GM21717 (cell line): ENCODE measurements around the gene VSIG10L.

Source experiments
- ATAC-seq: cut with Tn5 transposase; IDR thresholded peaks from one replicate; pipeline ENCODE4 v1.9.1; 2021; ENCODE audit warnings: mild to moderate bottlenecking, moderate library complexity; ENCODE audit not compliant: unreplicated experiment

Gene VSIG10L

GRCh38 chr19:51339313-51339686, 2.6 kb downstream of the VSIG10L start:
- no peak for ATAC-seq

- peak; percentile 57 for ATAC-seq
Measured at GRCh38 chr19:51338563-51339312, 3.2 kb downstream of the VSIG10L start.

DNA sequence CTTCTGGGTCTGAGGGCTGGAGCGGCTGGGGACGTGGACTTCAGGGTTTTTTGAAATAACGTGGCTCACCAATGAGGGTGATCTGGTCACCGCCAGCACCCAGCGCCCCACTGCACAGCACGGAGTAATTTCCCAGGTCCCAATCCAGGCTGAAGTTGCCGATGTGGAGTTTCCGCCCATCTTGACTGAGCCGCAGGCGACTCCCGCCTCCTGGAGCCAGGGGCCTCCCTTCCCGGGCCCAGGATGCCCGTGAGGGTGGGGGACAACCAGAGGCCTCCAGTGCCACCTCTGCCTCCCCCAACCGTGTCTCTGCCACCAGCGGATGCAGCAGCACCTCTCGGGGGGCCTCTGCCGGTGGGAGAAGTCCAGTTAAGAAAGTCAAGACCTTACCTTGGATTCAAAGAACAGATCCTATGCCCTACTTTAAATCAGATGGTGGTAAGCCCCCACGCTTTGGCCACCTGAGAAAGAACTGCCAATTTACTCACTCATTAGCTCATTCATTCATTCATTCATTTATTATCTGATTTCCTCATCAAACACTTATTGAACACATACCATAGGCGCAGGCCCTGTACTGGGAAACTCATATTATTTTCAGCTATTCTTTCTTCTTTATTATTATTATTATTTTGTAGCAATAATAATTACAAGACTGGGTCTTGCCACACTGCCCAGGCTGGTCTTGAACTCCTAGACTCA, 3.9 kb downstream of the VSIG10L start:
- no peak for ATAC-seq

- no peak for ATAC-seq
Measured at GRCh38 chr19:51337141-51337860, 4.6 kb downstream of the VSIG10L start.

DNA sequence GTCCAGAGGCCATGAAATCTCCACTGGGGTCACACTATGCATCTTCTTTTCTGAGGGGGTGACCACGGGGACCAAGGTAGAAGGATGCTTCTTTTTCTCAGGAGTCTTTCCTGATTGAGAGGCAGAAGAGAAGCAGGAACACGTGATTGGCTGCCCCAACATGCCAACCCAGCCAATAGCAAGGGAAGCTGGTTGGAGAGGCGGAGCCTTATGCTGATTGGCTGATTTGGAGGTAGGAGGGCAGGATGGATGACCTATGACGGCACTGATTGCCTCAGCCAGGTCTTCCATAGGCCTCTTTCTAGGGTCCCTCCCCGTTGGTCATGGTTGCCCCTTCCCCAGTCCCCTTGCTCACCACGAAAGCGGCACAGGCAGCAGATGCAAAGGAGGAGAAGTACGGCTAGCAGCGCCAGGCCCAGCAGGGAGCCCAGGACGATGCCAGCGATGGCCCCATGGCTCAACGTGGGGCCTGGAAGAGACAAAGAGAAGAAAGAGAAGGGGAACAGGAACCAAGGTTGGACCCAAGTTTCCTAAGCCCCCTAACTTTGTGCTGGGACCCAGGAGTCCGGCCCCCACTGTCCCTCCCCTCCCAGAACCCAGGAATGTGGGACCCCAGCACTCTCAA, 8.0 kb downstream of the VSIG10L start:
- ATAC-seq = no peak

GRCh38 chr19:51331716-51332115, 10.2 kb downstream of the VSIG10L start:
- no peak for ATAC-seq

- no peak for ATAC-seq
Measured at GRCh38 chr19:51331193-51331592, 10.7 kb downstream of the VSIG10L start.

DNA sequence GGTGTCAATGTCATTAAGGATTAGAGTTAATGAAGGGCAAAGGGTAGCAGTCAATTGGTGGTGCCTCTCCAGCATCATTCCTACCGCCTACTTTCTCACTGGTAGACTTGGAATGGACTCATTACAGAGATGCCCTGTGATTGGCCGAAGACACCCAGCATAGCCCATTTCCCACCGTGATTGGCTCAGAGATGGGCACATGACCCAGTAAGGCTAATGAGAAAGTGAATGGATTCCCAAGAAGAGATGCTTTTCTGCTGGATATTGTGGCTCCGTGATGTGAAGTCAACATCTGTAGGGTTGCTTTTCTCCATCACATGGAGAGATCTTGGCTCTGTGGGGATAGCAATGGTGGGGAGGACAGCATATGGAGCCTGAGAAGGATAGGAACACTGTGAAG, 11.6 kb downstream of the VSIG10L start:
- no peak for ATAC-seq

DNA sequence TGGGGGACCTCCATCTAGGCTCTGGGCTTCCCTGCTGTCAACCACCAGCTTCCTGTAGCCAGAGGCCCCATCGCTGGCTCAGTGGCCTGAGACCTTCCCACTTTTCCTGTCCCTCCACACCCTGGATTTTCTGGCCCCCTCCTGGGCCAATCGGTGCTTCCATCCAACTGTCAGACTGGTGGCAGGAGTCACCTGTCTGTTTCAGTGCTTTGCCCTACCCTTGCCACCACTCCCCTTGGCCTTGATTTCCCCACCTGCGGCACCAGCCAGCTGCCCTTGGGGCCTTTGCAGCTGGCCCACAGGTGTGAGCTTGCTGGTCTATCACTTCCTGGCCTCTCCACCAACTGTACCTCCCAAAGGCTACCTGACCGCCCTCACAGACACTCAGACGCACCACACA, 12.5 kb downstream of the VSIG10L start:
- no peak for ATAC-seq

GRCh38 chr19:51327066-51328001, 14.6 kb downstream of the VSIG10L start:
- ATAC-seq = no peak

- no peak for ATAC-seq
Measured at GRCh38 chr19:51326216-51327065, 15.5 kb downstream of the VSIG10L start.

GRCh38 chr19:51325161-51325976, 16.6 kb downstream of the VSIG10L start:
- ATAC-seq = no peak

DNA sequence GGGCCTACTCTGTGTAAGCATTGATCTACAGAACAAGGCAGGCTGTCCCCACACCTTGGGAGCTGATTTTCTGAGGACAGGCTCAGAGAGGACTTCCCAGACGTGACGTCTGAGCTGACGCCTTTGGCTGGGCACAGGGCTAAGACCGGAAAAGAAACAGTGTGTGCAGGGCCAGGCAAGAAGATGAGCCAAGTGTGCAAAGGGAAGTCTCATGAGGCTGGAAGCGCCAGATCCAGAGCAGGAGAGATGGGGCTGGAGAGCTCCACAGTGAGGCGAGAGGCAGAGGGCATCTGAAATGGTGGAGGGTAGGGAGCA, 17.8 kb downstream of the VSIG10L start:
- no peak for ATAC-seq

GRCh38 chr19:51323481-51324166, 18.3 kb downstream of the VSIG10L start:
- no peak for ATAC-seq

DNA sequence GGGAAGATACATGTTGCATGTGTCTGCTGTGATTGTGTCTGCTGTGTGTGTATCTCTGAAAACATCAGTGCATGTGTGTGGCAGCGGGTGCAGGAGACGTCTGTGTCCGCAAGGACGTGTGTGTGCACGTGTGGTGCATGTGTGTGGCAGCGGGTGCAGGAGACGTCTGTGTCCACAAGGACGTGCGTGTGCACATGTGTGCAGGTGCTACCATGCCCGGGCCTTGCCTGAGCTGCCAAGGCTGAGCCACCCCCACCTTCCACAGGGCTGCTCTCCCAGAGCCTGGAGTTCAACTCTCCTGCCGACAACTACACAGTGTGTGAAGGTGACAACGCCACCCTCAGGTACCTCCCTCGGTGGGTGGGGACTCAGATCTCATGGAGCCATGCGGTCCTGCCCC, 20.1 kb downstream of the VSIG10L start:
- no peak for ATAC-seq

DNA sequence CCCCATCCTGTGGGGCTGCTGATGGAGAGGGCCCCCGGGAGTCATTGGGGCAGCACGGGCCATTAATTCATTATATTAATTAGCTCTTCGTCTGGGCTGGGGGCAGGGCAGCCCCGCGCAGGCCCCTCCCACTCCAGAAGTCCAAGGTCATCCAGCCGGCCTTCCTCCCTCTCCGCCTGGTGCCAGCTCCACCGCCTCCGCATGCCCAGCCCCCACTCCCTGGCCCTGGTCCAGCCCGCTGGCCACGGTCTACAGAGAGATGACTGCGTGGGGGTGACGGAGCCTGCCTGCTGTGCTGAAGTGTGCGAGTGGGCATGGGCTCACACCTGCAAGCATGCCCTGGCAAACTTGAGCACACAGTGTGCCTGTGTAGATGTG, 21.7 kb downstream of the VSIG10L start:
- no peak for ATAC-seq

GRCh38 chr19:51319649-51320279, 22.2 kb downstream of the VSIG10L start:
- no peak for ATAC-seq
